Progenitor cell of endocrine pancreas (in vitro differentiated cells): ENCODE results near the gene DUS2. TPM values are rescaled to one million over a fixed set of nuclear protein-coding genes. Genes with fewer than 3 reads are reported as not detected.

Experiments
- DNase-seq: peaks from one replicate; pipeline ENCODE4 v3.0.0; 2021; ENCODE audit warnings: low spot score; ENCODE audit not compliant: unreplicated experiment
- H3K27ac Mint-ChIP-seq: 2 replicates; pipeline ENCODE4 v1.8.0; 2021; ENCODE audit warnings: mild to moderate bottlenecking, moderate library complexity, mixed read lengths
- H3K27me3 Mint-ChIP-seq: 2 replicates; pipeline ENCODE4 v1.8.0; 2021; ENCODE audit warnings: mixed read lengths
- H3K36me3 Mint-ChIP-seq: 2 replicates; pipeline ENCODE4 v1.8.0; 2022; ENCODE audit warnings: mixed read lengths; ENCODE audit not compliant: insufficient read depth
- H3K4me1 Mint-ChIP-seq: 2 replicates; pipeline ENCODE4 v1.8.0; 2021; ENCODE audit warnings: low read depth, mixed read lengths
- H3K4me3 Mint-ChIP-seq: 2 replicates; pipeline ENCODE4 v1.8.0; 2021; ENCODE audit warnings: low read depth, mild to moderate bottlenecking, moderate library complexity, mixed read lengths
- H3K9me3 Mint-ChIP-seq: 2 replicates; pipeline ENCODE4 v1.8.0; 2021; ENCODE audit warnings: low read depth, mixed read lengths
- CTCF ChIP-seq: fragments of 200-600 bp; sonication (generic); IDR thresholded peaks from one replicate; pipeline ENCODE4 v1.5.0; 2021; ENCODE audit warnings: antibody characterized with exemption, mild to moderate bottlenecking; ENCODE audit not compliant: unreplicated experiment
- total RNA-seq: library from RNA; stranded (reverse); gene quantifications from 2 replicates; pipeline ENCODE4 v1.2.1, GENCODE V29; 2021

The DUS2 gene
- total RNA-seq, 1 donor from 2014 or later = 18.8 TPM

- no peak overlapping the region for H3K4me3 Mint-ChIP-seq
- H3K36me3 Mint-ChIP-seq = peaks cover 6% of the 10 kb centered on the region
- no peaks in the 10 kb centered on the region for H3K27me3 Mint-ChIP-seq
- H3K9me3 Mint-ChIP-seq = no peaks in the 10 kb centered on the region
- DNase-seq = no peak
- H3K4me1 Mint-ChIP-seq = no peaks in the 10 kb centered on the region
- TF ChIP-seq CTCF = no peak
- H3K27ac Mint-ChIP-seq = no peak overlapping the region
Observed at GRCh38 chr16:68066763-68067162, 43.7 kb downstream of the DUS2 start.

- Mint-ChIP-seq H3K4me3 (no peak overlapping the region), H3K27me3 (no peaks in the 10 kb centered on the region), H3K4me1 (no peaks in the 10 kb centered on the region), H3K27ac (no peak overlapping the region), H3K9me3 (no peaks in the 10 kb centered on the region), H3K36me3 (peaks cover 9% of the 10 kb centered on the region)
- no peak for TF ChIP-seq CTCF
- no peak for DNase-seq
Observed at GRCh38 chr16:68068926-68069325, 45.8 kb downstream of the DUS2 start.

- no peak for DNase-seq
- Mint-ChIP-seq H3K4me3 (no peak overlapping the region), H3K36me3 (peaks cover 10% of the 10 kb centered on the region), H3K27ac (no peak overlapping the region), H3K4me1 (no peaks in the 10 kb centered on the region), H3K27me3 (no peaks in the 10 kb centered on the region), H3K9me3 (no peaks in the 10 kb centered on the region)
- no peak for TF ChIP-seq CTCF
Observed at GRCh38 chr16:68069511-68070248, 46.6 kb downstream of the DUS2 start.

- peaks cover 10% of the 10 kb centered on the region for H3K36me3 Mint-ChIP-seq
- H3K4me3 Mint-ChIP-seq = no peak overlapping the region
- H3K4me1 Mint-ChIP-seq = no peaks in the 10 kb centered on the region
- TF ChIP-seq CTCF = no peak
- no peak for DNase-seq
- H3K27me3 Mint-ChIP-seq = no peaks in the 10 kb centered on the region
- H3K27ac Mint-ChIP-seq = no peak overlapping the region
- no peaks in the 10 kb centered on the region for H3K9me3 Mint-ChIP-seq
Observed at GRCh38 chr16:68070249-68070730, 47.2 kb downstream of the DUS2 start.

GRCh38 chr16:68070806-68071517 lies 47.9 kb downstream of the DUS2 start:
- H3K36me3 Mint-ChIP-seq = peaks cover 10% of the 10 kb centered on the region
- no peak for DNase-seq
- no peaks in the 10 kb centered on the region for H3K4me1 Mint-ChIP-seq
- no peak overlapping the region for H3K27ac Mint-ChIP-seq
- TF ChIP-seq CTCF = no peak
- no peaks in the 10 kb centered on the region for H3K9me3 Mint-ChIP-seq
- H3K27me3 Mint-ChIP-seq = no peaks in the 10 kb centered on the region
- no peak overlapping the region for H3K4me3 Mint-ChIP-seq
